Lung (tissue), 12 donors: ENCODE measurements around the gene SETBP1. TPM values are rescaled to one million over a fixed set of nuclear protein-coding genes. Genes with fewer than 3 reads are reported as not detected.

Experiments used
- ATAC-seq: fragments of 200-7000 bp; cut with Tn5 transposase; one replicate; pipeline ENCODE4 v1.9.1; 2020; ENCODE audit warnings: moderate number of reproducible peaks; ENCODE audit not compliant: insufficient read depth, low FRiP score
- DNase-seq, 3 donors: peaks; one replicate each; pipeline ENCODE4 v3.0.0-alpha.2; 2013 to 2017
- H3K27ac ChIP-seq, 2 donors: one replicate each; pipeline ENCODE4 v1.5.1; 2013; ENCODE audit warnings: mild to moderate bottlenecking in 2 of 2, moderate library complexity in 2 of 2, control low read depth in 1 of 2, inconsistent platforms in 1 of 2, low read depth in 1 of 2, low read length in 1 of 2
- H3K27me3 ChIP-seq, 3 donors: one replicate each; pipeline ENCODE4 v1.5.1; 2013; ENCODE audit warnings: low read length in 2 of 3; ENCODE audit not compliant: control insufficient read depth in 3 of 3, insufficient read depth in 3 of 3
- H3K36me3 ChIP-seq, 4 donors: one replicate each; pipeline ENCODE4 v1.5.1; 2013; ENCODE audit warnings: low read length in 4 of 4, mild to moderate bottlenecking in 1 of 4, moderate library complexity in 1 of 4; ENCODE audit not compliant: control insufficient read depth in 4 of 4, insufficient read depth in 4 of 4
- H3K4me1 ChIP-seq, 5 donors: one replicate each; pipeline ENCODE4 v1.5.1; 2013; ENCODE audit warnings: low read length in 5 of 5, mild to moderate bottlenecking in 2 of 5, moderate library complexity in 1 of 5; ENCODE audit not compliant: control insufficient read depth in 5 of 5, insufficient read depth in 5 of 5
- H3K4me3 ChIP-seq: one replicate; pipeline ENCODE4 v1.5.1; 2013; ENCODE audit warnings: mild to moderate bottlenecking, control low read depth, moderate library complexity
- H3K9ac ChIP-seq, 2 donors: one replicate each; pipeline ENCODE4 v1.5.1; 2013; ENCODE audit warnings: low read length in 2 of 2, control low read depth in 1 of 2; ENCODE audit not compliant: insufficient read depth in 1 of 2
- H3K9me3 ChIP-seq, 4 donors: one replicate each; pipeline ENCODE4 v1.5.1; 2013; ENCODE audit warnings: low read length in 3 of 4, mild to moderate bottlenecking in 1 of 4, moderate library complexity in 1 of 4; ENCODE audit not compliant: control insufficient read depth in 4 of 4, insufficient read depth in 3 of 4
- WGBS, 2 donors: extraction: QIAGEN DNeasy Blood & Tissue Kit; methylation state at CpG; one replicate each; pipeline ENCODE4 v1.1.7; 2013; 5-methylcytosine and 5-hydroxymethylcytosine counted together
- polyA plus RNA-seq, 2 donors: library from polyadenylated mRNA; stranded (reverse); fragments of 200-250 nt; gene quantifications; one replicate each; pipeline ENCODE4 v1.2.1, GENCODE V29; 2013
- total RNA-seq, 2 donors: library from RNA; depleted of rRNA in 1 of 2; stranded (reverse); fragments of >200 nt in 1 of 2; gene quantifications; one replicate each; pipeline ENCODE4 v1.2.1, GENCODE V29; 2014 to 2021
- TF ChIP-seq, protein P1 (sequence below): IDR thresholded peaks from 2 replicates; pipeline ENCODE4 v1.5.1; 2012; ENCODE audit warnings: mild to moderate bottlenecking; ENCODE audit errors: control extremely low read depth, extremely low read depth
- donor health status: control.
- donor health status: control.
- donor health status: Bipolar disorder and iron deficiency.
- donor health status: healthy.
- donor health status: DM: yes; HTN: yes; CAD: no.

Gene SETBP1
- total and polyA plus RNA-seq, 4 donors = 1.6 to 43.8 (median 16.6) TPM

- DNase-seq (no peak), ATAC-seq (no peak)
- no peak overlapping the region for H3K4me3 ChIP-seq
- WGBS, 2 donors = 94 to 95% methylated on average over 7 of the region's 7 CpGs
- H3K27me3 ChIP-seq = no peaks in the 10 kb centered on the region
- H3K9me3 ChIP-seq = no peaks in the 10 kb centered on the region
- peaks cover 0 to 12% (median 0%) of the 10 kb centered on the region in 4 donors for H3K36me3 ChIP-seq
- H3K9ac ChIP-seq = no peak overlapping the region
- no peak overlapping the region for H3K27ac ChIP-seq
- H3K4me1 ChIP-seq = peaks cover 0 to 4% (median under 1%) of the 10 kb centered on the region in 5 donors
- TF ChIP-seq, protein P1, sequence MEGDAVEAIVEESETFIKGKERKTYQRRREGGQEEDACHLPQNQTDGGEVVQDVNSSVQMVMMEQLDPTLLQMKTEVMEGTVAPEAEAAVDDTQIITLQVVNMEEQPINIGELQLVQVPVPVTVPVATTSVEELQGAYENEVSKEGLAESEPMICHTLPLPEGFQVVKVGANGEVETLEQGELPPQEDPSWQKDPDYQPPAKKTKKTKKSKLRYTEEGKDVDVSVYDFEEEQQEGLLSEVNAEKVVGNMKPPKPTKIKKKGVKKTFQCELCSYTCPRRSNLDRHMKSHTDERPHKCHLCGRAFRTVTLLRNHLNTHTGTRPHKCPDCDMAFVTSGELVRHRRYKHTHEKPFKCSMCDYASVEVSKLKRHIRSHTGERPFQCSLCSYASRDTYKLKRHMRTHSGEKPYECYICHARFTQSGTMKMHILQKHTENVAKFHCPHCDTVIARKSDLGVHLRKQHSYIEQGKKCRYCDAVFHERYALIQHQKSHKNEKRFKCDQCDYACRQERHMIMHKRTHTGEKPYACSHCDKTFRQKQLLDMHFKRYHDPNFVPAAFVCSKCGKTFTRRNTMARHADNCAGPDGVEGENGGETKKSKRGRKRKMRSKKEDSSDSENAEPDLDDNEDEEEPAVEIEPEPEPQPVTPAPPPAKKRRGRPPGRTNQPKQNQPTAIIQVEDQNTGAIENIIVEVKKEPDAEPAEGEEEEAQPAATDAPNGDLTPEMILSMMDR = no peak
Observed at GRCh38 chr18:44730803-44731529, 50.3 kb downstream of the SETBP1 start.

GRCh38 chr18:44731530-44732237, 51.0 kb downstream of the SETBP1 start:
- no peaks in the 10 kb centered on the region for H3K27me3 ChIP-seq
- DNase-seq (no peak), ATAC-seq (no peak)
- no peak overlapping the region for H3K9ac ChIP-seq
- 70 to 79% methylated on average over 9 of the region's 9 CpGs for WGBS, 2 donors
- H3K9me3 ChIP-seq = no peaks in the 10 kb centered on the region
- peaks cover 0 to 12% (median under 1%) of the 10 kb centered on the region in 4 donors for H3K36me3 ChIP-seq
- peaks cover 0 to 4% (median 0%) of the 10 kb centered on the region in 5 donors for H3K4me1 ChIP-seq
- TF ChIP-seq, protein P1 = no peak
- no peak overlapping the region for H3K4me3 ChIP-seq
- H3K27ac ChIP-seq = no peak overlapping the region

- no peak overlapping the region for H3K4me3 ChIP-seq
- no peak overlapping the region for H3K9ac ChIP-seq
- WGBS, 2 donors = 91 to 96% methylated on average over 9 of the region's 9 CpGs
Observed at GRCh38 chr18:44732238-44732563, 51.5 kb downstream of the SETBP1 start.

More at GRCh38 chr18:44732238-44732563, 51.5 kb downstream of the SETBP1 start:
- H3K27ac ChIP-seq = no peak overlapping the region
- peaks cover 0 to 15% (median 3%) of the 10 kb centered on the region in 4 donors for H3K36me3 ChIP-seq
- H3K4me1 ChIP-seq = peaks cover 0 to 4% (median 3%) of the 10 kb centered on the region in 5 donors
- ATAC-seq = no peak
- DNase-seq = no peak
- TF ChIP-seq, protein P1 = no peak
- H3K9me3 ChIP-seq = no peaks in the 10 kb centered on the region
- no peaks in the 10 kb centered on the region for H3K27me3 ChIP-seq
